WTC11 (cell line): ENCODE results near the gene GMPR2.

Experiments
- ELF4 ChIP-seq: sonication (generic); formaldehyde crosslinking; IDR thresholded peaks from 2 replicates; pipeline ENCODE4 v1.8.1; 2022; ENCODE audit warnings: low read depth, mild to moderate bottlenecking, moderate library complexity, missing genetic modification reagents
- ESRRA ChIP-seq: sonication (generic); formaldehyde crosslinking; IDR thresholded peaks from 2 replicates; pipeline ENCODE4 v1.8.1; 2022; ENCODE audit warnings: mild to moderate bottlenecking, missing genetic modification reagents, borderline replicate concordance
- NR3C1 ChIP-seq: sonication (generic); formaldehyde crosslinking; conservative IDR thresholded peaks from 2 replicates; pipeline ENCODE4 v1.8.1; 2023; ENCODE audit warnings: low read depth, mild to moderate bottlenecking, missing genetic modification reagents
- SP1 ChIP-seq: sonication (generic); formaldehyde crosslinking; conservative IDR thresholded peaks from 2 replicates; pipeline ENCODE4 v1.8.1; 2022; ENCODE audit warnings: missing genetic modification reagents
- ZBTB21 ChIP-seq: sonication (generic); formaldehyde crosslinking; IDR thresholded peaks from 2 replicates; pipeline ENCODE4 v1.8.1; 2023; ENCODE audit warnings: mild to moderate bottlenecking, missing genetic modification reagents, borderline replicate concordance
- ZNF121 ChIP-seq: sonication (generic); formaldehyde crosslinking; IDR thresholded peaks from 2 replicates; pipeline ENCODE4 v1.8.0; 2023; ENCODE audit warnings: missing genetic modification reagents
- TF ChIP-seq, protein P1 (sequence below): sonication (generic); formaldehyde crosslinking; conservative IDR thresholded peaks from 2 replicates; pipeline ENCODE4 v1.8.1; 2023; ENCODE audit warnings: mild to moderate bottlenecking, low read depth, missing genetic modification reagents, moderate library complexity
- TF ChIP-seq, protein P2 (sequence below): fragments of 200-600 bp; IDR thresholded peaks from 2 replicates; pipeline ENCODE4 v1.8.0; 2022; ENCODE audit warnings: antibody characterized with exemption
- TF ChIP-seq, protein P3 (sequence below): sonication (generic); formaldehyde crosslinking; IDR thresholded peaks from 2 replicates; pipeline ENCODE4 v1.8.0; 2022; ENCODE audit warnings: mild to moderate bottlenecking, missing genetic modification reagents
- TF ChIP-seq, protein P4 (sequence below): fragments of 250-450 bp; sonication (Bioruptor Pico); IDR thresholded peaks from 2 replicates; pipeline ENCODE4 v1.9.0; 2021; ENCODE audit warnings: moderate library complexity, mild to moderate bottlenecking, inconsistent platforms, borderline replicate concordance
- TF ChIP-seq, protein P5 (sequence below): sonication (generic); formaldehyde crosslinking; IDR thresholded peaks from 2 replicates; pipeline ENCODE4 v1.8.0; 2023; ENCODE audit warnings: missing genetic modification reagents
- TF ChIP-seq, protein P6 (sequence below): sonication (generic); formaldehyde crosslinking; IDR thresholded peaks from 2 replicates; pipeline ENCODE4 v1.8.1; 2023; ENCODE audit warnings: mild to moderate bottlenecking, missing genetic modification reagents

DNA sequence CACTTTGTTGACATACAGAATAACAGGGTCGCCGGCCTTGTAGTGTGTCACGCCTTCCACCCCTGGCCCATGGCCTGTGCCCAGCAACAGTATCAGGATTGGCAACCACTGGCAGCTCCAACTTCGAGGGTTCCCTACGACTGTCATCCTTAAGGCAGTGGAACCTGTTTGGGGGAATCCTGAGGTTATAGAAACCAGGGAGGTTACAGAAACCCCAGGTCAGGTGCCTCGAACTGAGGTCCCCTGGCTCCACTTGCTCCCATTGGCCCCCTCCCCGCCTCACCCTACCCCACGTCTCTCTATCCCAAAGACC lies 37.9 kb upstream of the GMPR2 start:
- TF ChIP-seq, protein P1, sequence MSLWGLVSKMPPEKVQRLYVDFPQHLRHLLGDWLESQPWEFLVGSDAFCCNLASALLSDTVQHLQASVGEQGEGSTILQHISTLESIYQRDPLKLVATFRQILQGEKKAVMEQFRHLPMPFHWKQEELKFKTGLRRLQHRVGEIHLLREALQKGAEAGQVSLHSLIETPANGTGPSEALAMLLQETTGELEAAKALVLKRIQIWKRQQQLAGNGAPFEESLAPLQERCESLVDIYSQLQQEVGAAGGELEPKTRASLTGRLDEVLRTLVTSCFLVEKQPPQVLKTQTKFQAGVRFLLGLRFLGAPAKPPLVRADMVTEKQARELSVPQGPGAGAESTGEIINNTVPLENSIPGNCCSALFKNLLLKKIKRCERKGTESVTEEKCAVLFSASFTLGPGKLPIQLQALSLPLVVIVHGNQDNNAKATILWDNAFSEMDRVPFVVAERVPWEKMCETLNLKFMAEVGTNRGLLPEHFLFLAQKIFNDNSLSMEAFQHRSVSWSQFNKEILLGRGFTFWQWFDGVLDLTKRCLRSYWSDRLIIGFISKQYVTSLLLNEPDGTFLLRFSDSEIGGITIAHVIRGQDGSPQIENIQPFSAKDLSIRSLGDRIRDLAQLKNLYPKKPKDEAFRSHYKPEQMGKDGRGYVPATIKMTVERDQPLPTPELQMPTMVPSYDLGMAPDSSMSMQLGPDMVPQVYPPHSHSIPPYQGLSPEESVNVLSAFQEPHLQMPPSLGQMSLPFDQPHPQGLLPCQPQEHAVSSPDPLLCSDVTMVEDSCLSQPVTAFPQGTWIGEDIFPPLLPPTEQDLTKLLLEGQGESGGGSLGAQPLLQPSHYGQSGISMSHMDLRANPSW (CRISPR knock-in tag) = no peak
- TF ChIP-seq, protein P2, sequence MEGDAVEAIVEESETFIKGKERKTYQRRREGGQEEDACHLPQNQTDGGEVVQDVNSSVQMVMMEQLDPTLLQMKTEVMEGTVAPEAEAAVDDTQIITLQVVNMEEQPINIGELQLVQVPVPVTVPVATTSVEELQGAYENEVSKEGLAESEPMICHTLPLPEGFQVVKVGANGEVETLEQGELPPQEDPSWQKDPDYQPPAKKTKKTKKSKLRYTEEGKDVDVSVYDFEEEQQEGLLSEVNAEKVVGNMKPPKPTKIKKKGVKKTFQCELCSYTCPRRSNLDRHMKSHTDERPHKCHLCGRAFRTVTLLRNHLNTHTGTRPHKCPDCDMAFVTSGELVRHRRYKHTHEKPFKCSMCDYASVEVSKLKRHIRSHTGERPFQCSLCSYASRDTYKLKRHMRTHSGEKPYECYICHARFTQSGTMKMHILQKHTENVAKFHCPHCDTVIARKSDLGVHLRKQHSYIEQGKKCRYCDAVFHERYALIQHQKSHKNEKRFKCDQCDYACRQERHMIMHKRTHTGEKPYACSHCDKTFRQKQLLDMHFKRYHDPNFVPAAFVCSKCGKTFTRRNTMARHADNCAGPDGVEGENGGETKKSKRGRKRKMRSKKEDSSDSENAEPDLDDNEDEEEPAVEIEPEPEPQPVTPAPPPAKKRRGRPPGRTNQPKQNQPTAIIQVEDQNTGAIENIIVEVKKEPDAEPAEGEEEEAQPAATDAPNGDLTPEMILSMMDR = no peak
- no peak for TF ChIP-seq SP1 (CRISPR knock-in tag)
- TF ChIP-seq, protein P3, sequence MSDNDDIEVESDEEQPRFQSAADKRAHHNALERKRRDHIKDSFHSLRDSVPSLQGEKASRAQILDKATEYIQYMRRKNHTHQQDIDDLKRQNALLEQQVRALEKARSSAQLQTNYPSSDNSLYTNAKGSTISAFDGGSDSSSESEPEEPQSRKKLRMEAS (CRISPR knock-in tag) = no peak
- no peak for TF ChIP-seq ELF4 (CRISPR knock-in tag)
- TF ChIP-seq, protein P4, sequence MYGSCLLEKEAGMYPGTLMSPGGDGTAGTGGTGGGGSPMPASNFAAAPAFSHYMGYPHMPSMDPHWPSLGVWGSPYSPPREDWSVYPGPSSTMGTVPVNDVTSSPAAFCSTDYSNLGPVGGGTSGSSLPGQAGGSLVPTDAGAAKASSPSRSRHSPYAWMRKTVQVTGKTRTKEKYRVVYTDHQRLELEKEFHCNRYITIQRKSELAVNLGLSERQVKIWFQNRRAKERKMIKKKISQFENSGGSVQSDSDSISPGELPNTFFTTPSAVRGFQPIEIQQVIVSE = no peak
- no peak for TF ChIP-seq ZNF121
- TF ChIP-seq, protein P5, sequence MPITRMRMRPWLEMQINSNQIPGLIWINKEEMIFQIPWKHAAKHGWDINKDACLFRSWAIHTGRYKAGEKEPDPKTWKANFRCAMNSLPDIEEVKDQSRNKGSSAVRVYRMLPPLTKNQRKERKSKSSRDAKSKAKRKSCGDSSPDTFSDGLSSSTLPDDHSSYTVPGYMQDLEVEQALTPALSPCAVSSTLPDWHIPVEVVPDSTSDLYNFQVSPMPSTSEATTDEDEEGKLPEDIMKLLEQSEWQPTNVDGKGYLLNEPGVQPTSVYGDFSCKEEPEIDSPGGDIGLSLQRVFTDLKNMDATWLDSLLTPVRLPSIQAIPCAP (CRISPR knock-in tag) = no peak
- TF ChIP-seq, protein P6, sequence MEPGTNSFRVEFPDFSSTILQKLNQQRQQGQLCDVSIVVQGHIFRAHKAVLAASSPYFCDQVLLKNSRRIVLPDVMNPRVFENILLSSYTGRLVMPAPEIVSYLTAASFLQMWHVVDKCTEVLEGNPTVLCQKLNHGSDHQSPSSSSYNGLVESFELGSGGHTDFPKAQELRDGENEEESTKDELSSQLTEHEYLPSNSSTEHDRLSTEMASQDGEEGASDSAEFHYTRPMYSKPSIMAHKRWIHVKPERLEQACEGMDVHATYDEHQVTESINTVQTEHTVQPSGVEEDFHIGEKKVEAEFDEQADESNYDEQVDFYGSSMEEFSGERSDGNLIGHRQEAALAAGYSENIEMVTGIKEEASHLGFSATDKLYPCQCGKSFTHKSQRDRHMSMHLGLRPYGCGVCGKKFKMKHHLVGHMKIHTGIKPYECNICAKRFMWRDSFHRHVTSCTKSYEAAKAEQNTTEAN = no peak
- no peak for TF ChIP-seq NR3C1 (CRISPR knock-in tag)
- TF ChIP-seq ESRRA = no peak
- no peak for TF ChIP-seq ZBTB21 (CRISPR knock-in tag)
